ENCODE data around the gene AGBL5.
"Not testable (repeated sequence)": the region's sequence is repeated elsewhere in the genome, so short reads cannot be mapped to it uniquely, and the experiment has no call there.

Gene AGBL5

DNA sequence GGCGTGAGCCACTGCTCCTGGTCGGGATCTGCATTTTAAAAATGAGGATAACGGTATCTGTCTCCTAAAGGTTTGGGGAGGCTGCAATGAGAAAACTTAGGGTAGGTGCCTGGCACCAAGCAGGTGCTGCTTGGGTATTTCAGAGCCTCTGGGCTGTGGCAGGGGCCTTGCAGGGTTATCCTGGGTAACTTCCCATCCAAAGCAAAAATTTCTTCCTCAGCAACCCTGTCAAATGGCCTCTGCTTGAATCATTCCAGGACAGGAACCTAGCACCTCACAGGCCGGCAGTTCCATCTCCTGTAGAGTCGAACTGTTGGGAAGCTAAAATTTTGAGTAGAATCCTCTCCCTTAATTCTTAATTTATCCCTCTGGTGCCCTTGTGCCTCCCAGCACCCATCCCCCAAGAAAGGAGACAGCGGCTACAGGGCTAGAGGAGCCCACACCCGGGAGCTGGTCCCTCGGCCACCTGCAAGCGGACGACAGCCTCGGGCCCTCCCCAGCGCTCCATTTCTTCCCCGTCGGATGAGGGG, 66.6 kb downstream of the AGBL5 start:
- WGBS, 2 experiments, result 18 to 22% methylated on average over 14 of the region's 14 CpGs
- H3K9me3 ChIP-seq (ENCODE audit: control insufficient read depth, low read length), result no peaks in the 10 kb centered on the region
- H3K4me1 ChIP-seq (ENCODE audit: control insufficient read depth, insufficient read depth, low read length), result peaks cover 10% of the 10 kb centered on the region
- peaks cover 63% of the 10 kb centered on the region for H3K27me3 ChIP-seq (ENCODE audit: control insufficient read depth, insufficient read depth, low read length, poor library complexity, severe bottlenecking)
- no peak overlapping the region for H3K27ac ChIP-seq (ENCODE audit: insufficient read depth, low read depth, low read length, poor library complexity, severe bottlenecking)
- H3K36me3 ChIP-seq (ENCODE audit: control insufficient read depth, insufficient read depth, low read length), result no peaks in the 10 kb centered on the region
- H3K4me3 ChIP-seq (ENCODE audit: insufficient read depth, low read depth, low read length), result peak overlapping the region; percentile 34

DNA sequence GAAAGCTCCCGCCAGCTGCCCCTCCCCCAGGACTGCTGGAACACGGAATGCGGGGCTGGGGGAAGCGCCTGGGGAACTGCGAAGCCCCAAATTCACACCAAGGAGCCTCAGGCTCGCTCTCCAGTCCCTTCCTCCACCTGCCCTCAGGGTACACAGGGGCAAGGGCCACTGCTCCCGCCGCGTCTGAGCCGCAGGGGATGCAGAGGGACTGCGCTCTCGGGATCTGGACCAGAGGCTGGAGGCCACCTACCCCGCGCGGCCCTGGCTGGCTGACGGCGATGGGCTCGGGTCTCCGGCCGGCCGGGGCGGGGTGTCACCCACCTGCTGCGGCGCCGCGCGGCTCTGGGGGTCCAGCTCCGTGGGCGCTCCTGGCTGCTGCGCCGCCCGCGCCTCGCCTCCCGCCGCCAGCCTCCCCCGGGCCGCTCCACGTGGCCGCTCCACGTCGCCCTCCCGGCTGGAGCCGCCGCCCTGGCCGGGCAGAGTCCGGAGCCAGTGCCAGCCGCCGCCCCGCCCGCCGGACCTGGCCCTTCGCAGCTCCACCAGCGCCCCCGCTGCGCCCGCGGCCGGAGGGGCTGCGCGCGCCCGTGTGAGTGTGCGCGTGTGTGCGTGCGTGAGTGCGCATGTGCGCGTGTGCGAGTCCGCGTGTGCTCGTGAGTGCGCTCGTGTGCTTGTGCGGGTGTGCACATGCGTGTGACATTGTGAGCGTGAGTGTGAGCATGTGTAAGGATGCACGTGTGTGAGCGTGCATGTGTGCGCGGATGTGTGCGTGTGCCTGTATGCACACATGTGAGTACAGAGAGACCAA, 67.3 kb downstream of the AGBL5 start, which contains the start of gene CGREF1:
Gene CGREF1, minus strand, starts transcription at position 604 of the 805 bp plus-strand sequence. CDS start 14,762 bp downstream, outside the sequence.
- H3K9me3 ChIP-seq (ENCODE audit: control insufficient read depth, low read length), result no peaks in the 10 kb centered on the region
- H3K4me3 ChIP-seq (ENCODE audit: insufficient read depth, low read depth, low read length), result peak within 1 kb of the TSS; percentile 34
- no peak within 1 kb of the TSS for H3K27ac ChIP-seq (ENCODE audit: insufficient read depth, low read depth, low read length, poor library complexity, severe bottlenecking)
- 9 to 10% methylated on average over 84 of the region's 84 CpGs for WGBS, 2 experiments
- H3K27me3 ChIP-seq (ENCODE audit: control insufficient read depth, insufficient read depth, low read length, poor library complexity, severe bottlenecking), result peaks cover 68% of the 10 kb centered on the region
- H3K4me1 ChIP-seq (ENCODE audit: control insufficient read depth, insufficient read depth, low read length), result peaks cover 12% of the 10 kb centered on the region
- no peaks in the 10 kb centered on the region for H3K36me3 ChIP-seq (ENCODE audit: control insufficient read depth, insufficient read depth, low read length)

DNA sequence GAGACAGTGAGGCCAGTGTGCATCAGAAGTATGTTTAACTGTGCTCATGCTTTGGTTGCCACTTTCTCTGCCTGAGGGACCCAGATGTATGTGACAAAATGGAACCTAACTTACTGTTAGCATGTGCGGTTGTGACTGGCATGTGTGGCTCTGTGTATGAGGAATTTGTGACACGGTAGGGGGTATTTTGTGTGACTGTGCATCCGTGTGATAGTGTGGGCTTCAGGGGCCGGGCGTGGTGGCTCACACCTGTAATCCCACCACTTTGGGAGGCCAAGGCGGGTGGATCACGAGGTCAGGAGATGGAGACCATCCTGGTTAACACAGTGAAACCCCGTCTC, 67.8 kb downstream of the AGBL5 start:
- not testable (repeated sequence) for H3K27ac ChIP-seq (ENCODE audit: insufficient read depth, low read depth, low read length, poor library complexity, severe bottlenecking); H3K36me3 ChIP-seq (ENCODE audit: control insufficient read depth, insufficient read depth, low read length); H3K9me3 ChIP-seq (ENCODE audit: control insufficient read depth, low read length)
- Histone ChIP-seq H3K4me1 (ENCODE audit: control insufficient read depth, insufficient read depth, low read length) (peaks cover 15% of the 10 kb centered on the region), H3K4me3 (ENCODE audit: insufficient read depth, low read depth, low read length) (peak overlapping the region; percentile 34), H3K27me3 (ENCODE audit: control insufficient read depth, insufficient read depth, low read length, poor library complexity, severe bottlenecking) (peaks cover 73% of the 10 kb centered on the region)
- WGBS, 2 experiments, result 83 to 88% methylated on average over 8 of the region's 8 CpGs

Measured in ectodermal cell (in vitro differentiated cells).